ENCODE measurements around the gene PTGDR2.

Gene PTGDR2

GRCh38 chr11:60844870-60845221 is 10.9 kb downstream of the PTGDR2 start:
- no peak overlapping the region for H3K27ac ChIP-seq (ENCODE audit: low read depth, low read length)
- no peak overlapping the region for H3K9ac ChIP-seq (ENCODE audit: low read depth, low read length)
- H3K4me3 ChIP-seq (ENCODE audit: low read length): no peak overlapping the region
- peaks cover 16% of the 10 kb centered on the region; the same call in 1 of the 2 replicates for H3K4me1 ChIP-seq (ENCODE audit: insufficient read depth, low read length)
- no peaks in the 10 kb centered on the region for H3K9me3 ChIP-seq (ENCODE audit: insufficient read depth, low read depth, low read length)
- H3K36me3 ChIP-seq (ENCODE audit: insufficient read depth, low read length): peaks cover 41% of the 10 kb centered on the region
- no peaks in the 10 kb centered on the region for H3K27me3 ChIP-seq (ENCODE audit: insufficient read depth, low read length)
- WGBS: 83% methylated on average over 4 of the region's 4 CpGs

DNA sequence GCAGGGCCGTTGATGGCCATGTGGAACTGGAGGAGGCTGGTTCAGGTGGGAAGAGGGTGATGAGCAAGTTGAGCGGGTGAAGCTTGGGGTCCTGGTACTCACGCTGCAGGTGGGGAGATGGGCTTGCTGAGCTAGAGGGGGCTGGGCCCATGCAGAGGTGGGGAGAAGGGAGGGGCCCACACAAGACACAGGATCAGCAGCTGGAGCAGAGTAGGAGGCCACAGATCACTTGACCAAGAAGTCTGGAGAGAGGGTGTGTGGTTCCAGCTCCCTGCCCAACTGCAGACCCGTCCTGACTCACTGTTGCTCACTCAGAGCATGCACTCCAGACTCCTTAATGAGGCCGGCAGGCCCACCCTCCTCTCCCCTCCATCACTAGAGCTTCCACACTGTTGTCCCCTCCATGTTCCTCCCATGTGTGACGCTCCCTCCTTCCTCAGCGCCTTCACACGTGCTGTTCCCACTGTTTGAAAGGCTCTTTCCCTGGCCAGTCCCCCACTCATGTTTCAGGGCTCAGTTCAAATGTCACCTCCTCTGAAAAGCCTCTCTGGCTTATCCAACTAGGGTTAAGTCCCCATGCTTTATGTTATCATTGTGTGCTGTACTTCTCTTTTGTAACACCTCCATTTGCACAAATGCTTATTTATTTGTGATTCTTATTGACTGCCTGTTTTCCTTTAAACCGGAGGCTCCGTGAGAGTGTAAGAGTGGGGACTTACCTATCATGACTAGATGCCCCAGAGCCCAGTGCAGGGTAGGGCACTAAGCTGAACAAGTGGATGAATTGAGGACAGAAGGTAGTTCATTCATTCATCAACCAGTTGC is 11.5 kb downstream of the PTGDR2 start:
- no peak overlapping the region for H3K27ac ChIP-seq (ENCODE audit: low read depth, low read length)

GRCh38 chr11:60842668-60843600 is 12.8 kb downstream of the PTGDR2 start:
- no peaks in the 10 kb centered on the region for H3K9me3 ChIP-seq (ENCODE audit: insufficient read depth, low read depth, low read length)
- peak overlapping the region; percentile 88 for H3K9ac ChIP-seq (ENCODE audit: low read depth, low read length)
- peaks cover 16% of the 10 kb centered on the region; the same call in 1 of the 2 replicates for H3K4me1 ChIP-seq (ENCODE audit: insufficient read depth, low read length)
- H3K36me3 ChIP-seq (ENCODE audit: insufficient read depth, low read length): peaks cover 22% of the 10 kb centered on the region
- H3K4me3 ChIP-seq (ENCODE audit: low read length): peak overlapping the region; percentile 82
- H3K27me3 ChIP-seq (ENCODE audit: insufficient read depth, low read length): no peaks in the 10 kb centered on the region
- H3K27ac ChIP-seq (ENCODE audit: low read depth, low read length): no peak overlapping the region
- WGBS: 21% methylated on average over 23 of the region's 23 CpGs

More for the DNA sequence above, 11.5 kb downstream of the PTGDR2 start:
- 80% methylated on average over 10 of the region's 10 CpGs for WGBS
- peak overlapping the region; percentile 82 for H3K4me3 ChIP-seq (ENCODE audit: low read length)
- H3K4me1 ChIP-seq (ENCODE audit: insufficient read depth, low read length): peaks cover 16% of the 10 kb centered on the region; the same call in 1 of the 2 replicates
- H3K9me3 ChIP-seq (ENCODE audit: insufficient read depth, low read depth, low read length): no peaks in the 10 kb centered on the region
- H3K9ac ChIP-seq (ENCODE audit: low read depth, low read length): no peak overlapping the region
- H3K36me3 ChIP-seq (ENCODE audit: insufficient read depth, low read length): peaks cover 35% of the 10 kb centered on the region
- no peaks in the 10 kb centered on the region for H3K27me3 ChIP-seq (ENCODE audit: insufficient read depth, low read length)

- H3K27ac ChIP-seq (ENCODE audit: low read depth, low read length): peak within 1 kb of the TSS; percentile 57; the same call in 1 of the 2 replicates
- peaks cover 13% of the 10 kb centered on the region for H3K36me3 ChIP-seq (ENCODE audit: insufficient read depth, low read length)
- peak within 1 kb of the TSS; percentile 88 for H3K9ac ChIP-seq (ENCODE audit: low read depth, low read length)
- peak within 1 kb of the TSS; percentile 82 for H3K4me3 ChIP-seq (ENCODE audit: low read length)
- no peaks in the 10 kb centered on the region for H3K27me3 ChIP-seq (ENCODE audit: insufficient read depth, low read length)
- H3K9me3 ChIP-seq (ENCODE audit: insufficient read depth, low read depth, low read length): no peaks in the 10 kb centered on the region
- under 1% methylated on average over 57 of the region's 57 CpGs for WGBS
- peaks cover 16% of the 10 kb centered on the region; the same call in 1 of the 2 replicates for H3K4me1 ChIP-seq (ENCODE audit: insufficient read depth, low read length)
Observed at GRCh38 chr11:60841797-60842667, 13.7 kb downstream of the PTGDR2 start, which contains the start of gene CCDC86. Gene CCDC86, plus strand, starts transcription at chr11:60842113. Its CDS starts 12 bp downstream, at chr11:60842125.

GRCh38 chr11:60840470-60841430 is 15.0 kb downstream of the PTGDR2 start:
- no peak overlapping the region for H3K4me3 ChIP-seq (ENCODE audit: low read length)
- no peak overlapping the region for H3K9ac ChIP-seq (ENCODE audit: low read depth, low read length)

DNA sequence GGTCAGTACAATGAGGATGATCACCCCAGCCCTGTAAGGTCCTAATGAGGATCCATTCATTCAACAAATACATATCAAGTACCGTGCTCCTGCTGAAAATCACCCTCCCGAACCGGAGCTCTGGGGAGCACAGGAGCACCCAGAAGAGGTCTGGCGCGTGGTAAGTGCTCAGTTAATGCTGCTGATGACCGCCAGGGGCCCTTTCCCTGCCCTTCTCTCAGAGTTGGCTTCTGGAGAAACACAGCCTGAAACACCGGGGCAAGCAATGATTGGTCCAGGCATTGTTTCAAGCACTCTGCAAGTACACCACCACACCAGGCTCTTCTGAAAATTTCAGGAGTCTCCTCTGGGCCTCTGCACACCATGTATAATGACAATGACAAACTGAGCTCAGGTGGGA is 17.6 kb downstream of the PTGDR2 start:
- Histone ChIP-seq H3K36me3 (ENCODE audit: insufficient read depth, low read length) (no peaks in the 10 kb centered on the region), H3K4me1 (ENCODE audit: insufficient read depth, low read length) (peaks cover 7% of the 10 kb centered on the region; the same call in 1 of the 2 replicates), H3K4me3 (ENCODE audit: low read length) (no peak overlapping the region), H3K9me3 (ENCODE audit: insufficient read depth, low read depth, low read length) (no peaks in the 10 kb centered on the region), H3K27ac (ENCODE audit: low read depth, low read length) (no peak overlapping the region), H3K9ac (ENCODE audit: low read depth, low read length) (no peak overlapping the region), H3K27me3 (ENCODE audit: insufficient read depth, low read length) (peaks cover 8% of the 10 kb centered on the region; the same call in 1 of the 2 replicates)
- WGBS: 80% methylated on average over 7 of the region's 7 CpGs

More at GRCh38 chr11:60840470-60841430, 15.0 kb downstream of the PTGDR2 start:
- WGBS: 91% methylated on average over 14 of the region's 14 CpGs
- Histone ChIP-seq H3K36me3 (ENCODE audit: insufficient read depth, low read length) (peaks cover 8% of the 10 kb centered on the region), H3K4me1 (ENCODE audit: insufficient read depth, low read length) (peaks cover 16% of the 10 kb centered on the region; the same call in 1 of the 2 replicates), H3K27me3 (ENCODE audit: insufficient read depth, low read length) (no peaks in the 10 kb centered on the region), H3K27ac (ENCODE audit: low read depth, low read length) (no peak overlapping the region; the same call in 1 of the 2 replicates), H3K9me3 (ENCODE audit: insufficient read depth, low read depth, low read length) (no peaks in the 10 kb centered on the region)

GRCh38 chr11:60836866-60837515 is 18.8 kb downstream of the PTGDR2 start:
- H3K4me1 ChIP-seq (ENCODE audit: insufficient read depth, low read length): peaks cover 7% of the 10 kb centered on the region; the same call in 1 of the 2 replicates
- 79% methylated on average over 9 of the region's 9 CpGs for WGBS

DNA sequence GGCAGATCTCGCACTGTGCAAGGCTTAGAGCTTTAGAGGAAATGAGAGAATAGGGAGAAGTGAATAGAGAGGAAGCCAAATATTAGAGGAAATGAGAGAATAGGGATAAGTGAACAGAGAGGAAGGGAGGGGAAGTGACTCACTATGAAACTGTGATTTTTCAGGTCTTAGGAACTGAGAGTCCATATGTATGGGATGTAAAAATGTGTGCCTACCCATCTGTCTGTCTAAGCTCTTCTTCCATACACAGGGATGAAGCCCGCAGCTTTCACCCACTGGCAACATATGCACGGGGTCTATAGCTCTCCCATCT is 20.3 kb downstream of the PTGDR2 start:
- H3K9me3 ChIP-seq (ENCODE audit: insufficient read depth, low read depth, low read length): no peaks in the 10 kb centered on the region
- H3K4me1 ChIP-seq (ENCODE audit: insufficient read depth, low read length): no peaks in the 10 kb centered on the region
- peaks cover 16% of the 10 kb centered on the region for H3K27me3 ChIP-seq (ENCODE audit: insufficient read depth, low read length)
- H3K4me3 ChIP-seq (ENCODE audit: low read length): no peak overlapping the region
- WGBS: 88% methylated on average over 3 of the region's 3 CpGs
- no peaks in the 10 kb centered on the region for H3K36me3 ChIP-seq (ENCODE audit: insufficient read depth, low read length)
- no peak overlapping the region for H3K9ac ChIP-seq (ENCODE audit: low read depth, low read length)
- no peak overlapping the region for H3K27ac ChIP-seq (ENCODE audit: low read depth, low read length)

More at GRCh38 chr11:60836866-60837515, 18.8 kb downstream of the PTGDR2 start:
- Histone ChIP-seq H3K9ac (ENCODE audit: low read depth, low read length) (no peak overlapping the region), H3K27ac (ENCODE audit: low read depth, low read length) (no peak overlapping the region), H3K27me3 (ENCODE audit: insufficient read depth, low read length) (peaks cover 16% of the 10 kb centered on the region), H3K4me3 (ENCODE audit: low read length) (no peak overlapping the region), H3K9me3 (ENCODE audit: insufficient read depth, low read depth, low read length) (no peaks in the 10 kb centered on the region), H3K36me3 (ENCODE audit: insufficient read depth, low read length) (no peaks in the 10 kb centered on the region)

DNA sequence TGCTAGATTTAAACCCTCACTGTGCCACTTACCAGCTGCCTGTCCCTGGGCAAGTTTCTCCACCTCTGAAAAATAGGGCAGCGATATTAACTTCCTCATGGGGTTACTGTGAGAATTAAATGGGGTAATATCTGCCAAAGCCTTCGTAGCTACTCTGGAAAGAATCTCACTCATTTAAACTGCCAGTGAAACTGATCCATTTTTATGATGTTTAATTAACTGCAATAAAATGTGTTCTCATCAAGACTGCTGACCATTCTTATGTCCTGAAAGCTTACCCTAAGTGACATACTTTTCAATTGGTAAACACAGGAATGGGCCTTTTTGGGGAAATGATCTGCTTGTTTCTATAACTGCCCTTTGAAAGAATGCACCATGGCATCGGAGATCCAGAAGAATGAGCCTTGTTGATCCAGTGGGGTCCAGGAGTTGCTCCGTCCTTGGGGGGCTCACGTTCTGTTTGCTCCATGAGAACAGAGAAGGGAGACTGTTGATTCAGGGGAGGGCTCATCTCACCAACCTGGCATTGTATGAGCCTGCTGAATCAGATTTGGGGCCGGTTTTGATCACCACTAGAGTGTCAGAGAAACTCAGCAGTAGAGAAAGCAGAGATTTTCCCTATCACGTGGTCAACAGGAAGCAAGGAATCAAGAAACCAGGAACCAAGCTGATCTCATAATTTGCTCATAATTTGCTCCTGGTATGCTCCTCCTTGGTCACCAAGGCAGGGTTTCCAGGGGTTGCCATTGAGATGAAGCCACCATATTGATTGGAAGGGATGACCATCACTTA is 20.8 kb downstream of the PTGDR2 start:
- Histone ChIP-seq H3K4me3 (ENCODE audit: low read length) (no peak overlapping the region), H3K36me3 (ENCODE audit: insufficient read depth, low read length) (no peaks in the 10 kb centered on the region), H3K9ac (ENCODE audit: low read depth, low read length) (no peak overlapping the region), H3K27ac (ENCODE audit: low read depth, low read length) (no peak overlapping the region), H3K4me1 (ENCODE audit: insufficient read depth, low read length) (no peaks in the 10 kb centered on the region), H3K27me3 (ENCODE audit: insufficient read depth, low read length) (peaks cover 16% of the 10 kb centered on the region), H3K9me3 (ENCODE audit: insufficient read depth, low read depth, low read length) (no peaks in the 10 kb centered on the region)
- 69% methylated on average over 7 of the region's 7 CpGs for WGBS

Measured in HUES64 (cell line).